GM12891 (cell line): ENCODE measurements around the gene ANKRD40CL.

Experiments used
- DNase-seq: peaks from one replicate; pipeline ENCODE4 v3.0.0; 2011; ENCODE audit warnings: low spot score; ENCODE audit not compliant: insufficient read length
- FAIRE-seq: peaks from 2 replicates; lab custom pipeline; 2011; peaks lifted over from hg19 to GRCh38; lab: Jason Lieb, UNC
- PAX5 ChIP-seq: IDR thresholded peaks from 2 replicates; pipeline ENCODE4 v1.6.1; 2011; ENCODE audit warnings: low read length, moderate library complexity, mild to moderate bottlenecking; ENCODE audit not compliant: insufficient read depth, severe bottlenecking
- POLR2A ChIP-seq: IDR thresholded peaks from 2 replicates; pipeline ENCODE4 v1.6.1; 2011; ENCODE audit warnings: low read depth, low read length, control low read depth
- POLR2AphosphoS5 ChIP-seq: IDR thresholded peaks from 2 replicates; pipeline ENCODE4 v1.6.1; 2011; ENCODE audit warnings: low read depth, low read length, control low read depth
- POU2F2 ChIP-seq: IDR thresholded peaks from 2 replicates; pipeline ENCODE4 v1.6.1; 2011; ENCODE audit warnings: low read depth, mild to moderate bottlenecking, control low read depth, low read length, moderate library complexity
- SPI1 ChIP-seq: IDR thresholded peaks from 2 replicates; pipeline ENCODE4 v1.6.1; 2011; ENCODE audit warnings: low read depth, low read length, control low read depth
- TAF1 ChIP-seq: IDR thresholded peaks from 2 replicates; pipeline ENCODE4 v1.6.1; 2011; ENCODE audit warnings: low read depth, low read length, control low read depth

Gene ANKRD40CL

DNA sequence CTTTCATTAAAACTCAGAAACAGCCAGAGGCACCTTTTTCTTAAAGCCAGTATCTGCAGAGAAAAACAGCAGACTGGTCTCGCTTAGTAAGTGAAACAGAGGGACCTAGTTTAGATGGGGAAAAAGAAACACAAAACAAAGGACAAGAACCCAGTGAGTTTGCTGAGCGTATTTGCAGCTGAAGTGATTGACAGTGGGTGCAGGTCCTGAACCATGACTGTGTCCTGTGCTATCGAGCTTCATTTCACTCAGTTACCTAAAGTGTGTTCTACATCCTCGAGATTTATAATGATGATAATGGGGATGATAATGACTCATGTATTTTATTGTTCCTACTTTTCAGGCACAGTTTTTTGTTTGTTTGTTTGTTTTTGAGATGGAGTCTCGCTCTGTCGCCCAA lies 36.4 kb upstream of the ANKRD40CL start:
- TF ChIP-seq PAX5 (no peak), SPI1 (no peak), POLR2AphosphoS5 (no peak), POLR2A (no peak), POU2F2 (no peak), TAF1 (no peak)
- DNase-seq (no peak), FAIRE-seq (no peak)

- no peak for DNase-seq
- FAIRE-seq, result no peak
- TF ChIP-seq POU2F2 (no peak), PAX5 (no peak), POLR2A (no peak), TAF1 (no peak), POLR2AphosphoS5 (no peak), SPI1 (no peak)
Measured at GRCh38 chr17:50802609-50803571, 35.6 kb upstream of the ANKRD40CL start.

DNA sequence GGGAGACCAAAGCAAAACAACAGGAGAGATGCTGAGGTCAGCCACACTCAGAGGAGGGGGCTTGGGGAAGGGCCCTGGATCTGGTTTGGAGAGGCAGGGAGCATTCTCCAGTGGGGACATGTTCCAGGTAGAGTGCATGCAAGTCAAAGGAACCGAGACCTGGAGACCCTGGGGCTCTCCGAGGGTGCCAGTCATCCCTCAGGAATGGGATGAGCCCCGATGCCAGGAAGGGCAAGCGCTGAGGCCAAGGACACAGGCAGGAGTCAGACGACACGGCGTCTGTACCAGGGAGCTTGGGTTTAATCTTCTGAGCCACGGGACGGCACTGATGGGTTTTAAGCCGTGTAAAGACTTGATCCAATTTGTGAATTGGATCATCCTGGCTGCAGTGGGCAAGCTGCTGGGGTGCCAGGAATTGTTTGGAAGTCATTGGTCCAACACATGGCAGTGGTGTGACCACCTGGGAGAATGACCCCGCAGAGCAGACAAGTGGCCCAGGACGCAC lies 32.9 kb upstream of the ANKRD40CL start:
- TF ChIP-seq POU2F2, result no peak
- TF ChIP-seq PAX5, result no peak
- TF ChIP-seq TAF1, result no peak
- TF ChIP-seq POLR2A, result no peak
- no peak for TF ChIP-seq SPI1
- no peak for TF ChIP-seq POLR2AphosphoS5
- DNase-seq, result no peak
- FAIRE-seq, result no peak

GRCh38 chr17:50799582-50799981 lies 32.3 kb upstream of the ANKRD40CL start:
- TF ChIP-seq PAX5, result no peak
- TF ChIP-seq POLR2AphosphoS5, result no peak
- TF ChIP-seq POU2F2, result no peak
- no peak for TF ChIP-seq SPI1
- no peak for TF ChIP-seq POLR2A
- no peak for TF ChIP-seq TAF1
- DNase-seq (no peak), FAIRE-seq (no peak)

DNA sequence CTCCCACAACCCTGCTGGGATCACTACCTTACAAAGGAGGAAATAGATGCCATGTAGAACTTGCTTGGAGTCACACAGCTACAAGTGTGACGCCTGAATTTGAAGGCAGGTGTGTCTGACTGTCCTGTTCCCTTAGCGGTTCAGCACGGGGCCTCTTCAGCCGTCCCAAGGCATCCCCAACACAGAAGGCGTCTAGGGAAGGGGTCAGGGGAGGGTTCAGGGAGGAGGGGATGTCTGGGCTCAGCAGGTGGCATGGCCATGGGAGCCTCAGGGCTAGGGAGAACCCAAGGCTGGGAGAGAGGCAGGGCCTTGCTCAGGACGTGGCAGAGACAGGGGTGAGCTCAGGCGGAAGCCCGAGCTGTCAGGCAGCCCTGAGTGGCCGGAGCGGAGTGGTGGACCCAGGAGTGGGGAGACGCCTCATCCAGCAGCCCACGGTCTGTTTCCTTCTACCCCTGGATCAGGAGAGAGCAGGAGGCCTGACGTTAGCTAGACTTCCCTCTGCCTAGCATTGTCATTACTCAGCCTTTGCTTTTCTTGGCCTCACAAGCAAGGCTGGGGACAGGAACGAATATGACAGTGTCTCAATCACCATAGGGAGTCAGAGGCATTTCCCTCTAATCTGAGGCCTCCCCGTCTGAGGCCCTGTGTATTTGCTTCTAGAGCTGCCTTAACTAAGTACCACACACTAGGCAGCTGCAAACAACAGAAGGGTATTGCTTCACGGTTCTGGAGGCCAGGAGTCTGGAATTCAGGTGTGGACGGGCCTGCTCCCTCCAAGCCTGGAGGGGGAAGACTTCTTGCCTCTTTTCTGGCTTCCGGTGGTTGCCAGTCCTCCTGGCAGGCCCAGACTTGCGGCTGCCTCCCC lies 31.3 kb upstream of the ANKRD40CL start:
- DNase-seq, result no peak
- FAIRE-seq, result no peak
- TF ChIP-seq SPI1 (no peak), TAF1 (no peak), PAX5 (no peak), POU2F2 (no peak), POLR2AphosphoS5 (no peak), POLR2A (no peak)

DNA sequence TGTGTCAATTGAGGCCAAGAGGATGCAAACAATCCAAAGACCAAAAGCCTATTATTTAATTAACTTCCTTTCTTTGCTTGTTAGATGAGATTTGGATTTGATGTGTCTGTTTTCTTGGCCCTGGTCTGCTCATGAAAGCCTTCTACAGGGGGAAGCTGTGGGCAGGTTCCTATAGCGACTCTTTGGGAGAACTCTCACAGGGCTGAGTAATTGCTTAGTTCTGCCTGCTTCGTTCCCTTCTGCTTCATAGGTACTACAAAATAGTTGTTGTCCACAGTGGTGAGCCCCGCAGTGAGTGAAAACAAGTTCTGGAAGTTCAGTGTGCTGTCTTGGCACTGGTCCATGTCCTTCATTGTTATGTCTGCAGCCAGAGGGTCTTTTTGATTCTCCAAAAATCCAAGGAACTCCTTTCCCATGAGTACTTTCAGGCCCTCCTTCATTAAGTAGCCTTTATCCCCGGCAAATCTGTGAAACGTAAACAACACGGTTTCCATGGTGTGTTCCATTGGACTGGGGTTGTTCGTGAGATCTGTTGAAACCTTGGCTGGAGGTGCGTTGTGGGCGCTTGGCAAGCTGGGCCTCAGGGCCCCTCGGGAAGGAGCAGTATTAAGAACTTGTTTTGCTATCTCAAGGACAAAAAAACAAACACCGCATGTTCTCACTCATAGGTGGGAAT lies 30.0 kb upstream of the ANKRD40CL start:
- DNase-seq (no peak), FAIRE-seq (no peak)
- no peak for TF ChIP-seq PAX5
- TF ChIP-seq POU2F2, result no peak
- TF ChIP-seq SPI1, result no peak
- no peak for TF ChIP-seq POLR2AphosphoS5
- no peak for TF ChIP-seq POLR2A
- TF ChIP-seq TAF1, result no peak

DNA sequence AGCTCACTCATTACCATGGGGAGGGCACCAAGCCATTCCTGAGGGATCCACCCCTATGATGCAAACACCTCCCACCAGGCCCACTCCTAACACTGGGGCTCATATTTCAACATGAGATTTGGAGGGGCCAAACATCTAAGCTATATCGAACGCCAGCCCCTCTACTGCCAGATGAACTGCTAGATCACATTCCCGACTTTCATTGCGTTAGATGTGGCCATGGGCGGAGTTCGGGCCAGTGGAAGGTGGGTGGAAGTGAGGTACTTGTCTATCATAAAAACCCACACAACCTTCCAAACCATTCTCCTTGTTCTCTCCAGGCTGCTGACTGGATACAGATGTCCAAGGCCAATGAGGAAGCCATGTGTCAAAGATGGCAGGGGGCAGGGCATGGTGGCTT lies 27.0 kb upstream of the ANKRD40CL start:
- FAIRE-seq (no peak), DNase-seq (no peak)
- TF ChIP-seq POLR2AphosphoS5 (no peak), PAX5 (no peak), POU2F2 (no peak), TAF1 (no peak), SPI1 (no peak), POLR2A (no peak)

DNA sequence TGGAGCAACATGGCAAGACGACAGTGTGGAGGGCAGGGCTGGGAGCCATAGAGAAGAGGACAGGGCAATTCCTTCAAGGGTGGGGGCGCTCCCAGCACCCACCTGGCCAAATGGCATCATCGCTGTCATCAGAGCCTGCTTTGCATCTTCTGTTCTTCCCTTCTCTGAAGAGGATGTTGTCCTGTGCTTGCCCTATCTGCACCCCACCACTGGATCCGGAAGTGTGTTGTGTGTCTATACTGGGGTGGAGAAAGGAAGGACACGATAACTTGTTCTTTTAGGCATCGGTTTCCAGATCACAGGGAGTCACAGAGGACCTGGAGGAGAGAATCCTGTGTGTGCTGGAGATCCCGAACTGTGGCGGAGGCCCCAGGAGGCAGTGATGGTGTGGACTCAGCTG lies 25.7 kb upstream of the ANKRD40CL start:
- FAIRE-seq (no peak), DNase-seq (no peak)
- TF ChIP-seq POLR2AphosphoS5, result no peak
- TF ChIP-seq TAF1, result no peak
- no peak for TF ChIP-seq POU2F2
- TF ChIP-seq PAX5, result no peak
- TF ChIP-seq SPI1, result no peak
- TF ChIP-seq POLR2A, result no peak
